ENCODE data around the gene MAP7. TPM values are rescaled to one million over a fixed set of nuclear protein-coding genes. Genes with fewer than 3 reads are reported as not detected.

MAP7 gene
- total and polyA plus RNA-seq, 2 of the 13 experiments (the other 11 are each of a cell fraction or from before 2014, with no cell fraction given) = 0.04 TPM; not detected in 1

GRCh38 chr6:136411453-136412354, 138.5 kb downstream of the MAP7 start:
- Histone ChIP-seq H3K4me2 (ENCODE audit: low read depth, low read length) (no peak overlapping the region), H3K4me3 (replicated peaks in 1 of 3; ENCODE audit: insufficient read depth in 1 of 3, low read depth in 2 of 3, low read length in 3 of 3) (no peak overlapping the region), H3K9ac (ENCODE audit: insufficient read depth, low read depth, low read length) (no peak overlapping the region), H3K4me1 (ENCODE audit: insufficient read depth, low read length) (no peaks in the 10 kb centered on the region), H3K27me3 (ENCODE audit: control insufficient read depth in 1 of 2, insufficient read depth in 2 of 2, low read length in 2 of 2) (no peaks in the 10 kb centered on the region), H3K9me3 (ENCODE audit: low read length) (no peaks in the 10 kb centered on the region), H3K36me3 (replicated peaks in 1 of 2; ENCODE audit: control insufficient read depth in 1 of 2, insufficient read depth in 2 of 2, low read length in 2 of 2) (no peaks in the 10 kb centered on the region), H2AFZ (ENCODE audit: low read length) (no peak overlapping the region), H3K79me2 (ENCODE audit: insufficient read depth, low read length) (no peaks in the 10 kb centered on the region), H4K20me1 (ENCODE audit: insufficient read depth, low read length) (no peaks in the 10 kb centered on the region), H3K27ac (ENCODE audit: extremely low read length, insufficient read depth, low read length) (no peak overlapping the region)
- ATAC-seq (no peak), DNase-seq (ENCODE audit: low spot score) (no peak), FAIRE-seq (no peak)
- CTCF ChIA-PET (ENCODE audit: low intra/inter-chr PET ratio, low total read pairs) = no interaction called here
- 40% methylated on average over 17 of the region's 17 CpGs for WGBS (ENCODE audit: low lambda C conversion rate)
- TF ChIP-seq ATF7 (IDR thresholded peaks at IDR 0.05) = peak; percentile 89
- no peak for TF ChIP-seq ATF7 (CRISPR knock-in tag; IDR thresholded peaks at IDR 0.05)
- peak; percentile 69 for TF ChIP-seq CREB1 (IDR thresholded peaks at IDR 0.05)
- TF ChIP-seq CREB1 (CRISPR knock-in tag; IDR thresholded peaks at IDR 0.05) = no peak
- TF ChIP-seq PCBP1 (IDR thresholded peaks at IDR 0.05; ENCODE audit: borderline replicate concordance, low read depth, low read length) = no peak
- TF ChIP-seq TAF15 (IDR thresholded peaks at IDR 0.05; ENCODE audit: low read depth, low read length, poor library complexity, severe bottlenecking) = no peak
- BruUV-seq (replicated peaks) = no TSS peak
- intact Hi-C loops (cut with micrococcal nuclease; ENCODE audit: unreplicated experiment) = no loop called here
- in situ Hi-C loops (cut with HindIII; ENCODE audit: extremely low pct_ligation_motif_present, low pct_unique_long_range_greater_than_20kb) = no loop called here
- POLR2A ChIA-PET = no interaction called here

GRCh38 chr6:136411025-136411325, 139.2 kb downstream of the MAP7 start:
- no TSS peak for BruUV-seq (replicated peaks)
- ChIA-PET CTCF (ENCODE audit: low intra/inter-chr PET ratio, low total read pairs) (no interaction called here), POLR2A (no interaction called here)
- Histone ChIP-seq H3K9ac (ENCODE audit: insufficient read depth, low read depth, low read length) (no peak overlapping the region), H3K79me2 (ENCODE audit: insufficient read depth, low read length) (no peaks in the 10 kb centered on the region), H3K27ac (ENCODE audit: extremely low read length, insufficient read depth, low read length) (no peak overlapping the region), H3K4me3 (replicated peaks in 1 of 3; ENCODE audit: insufficient read depth in 1 of 3, low read depth in 2 of 3, low read length in 3 of 3) (no peak overlapping the region), H2AFZ (ENCODE audit: low read length) (no peak overlapping the region), H3K36me3 (replicated peaks in 1 of 2; ENCODE audit: control insufficient read depth in 1 of 2, insufficient read depth in 2 of 2, low read length in 2 of 2) (no peaks in the 10 kb centered on the region), H3K4me2 (ENCODE audit: low read depth, low read length) (no peak overlapping the region), H3K4me1 (ENCODE audit: insufficient read depth, low read length) (no peaks in the 10 kb centered on the region), H3K9me3 (ENCODE audit: low read length) (no peaks in the 10 kb centered on the region), H3K27me3 (ENCODE audit: control insufficient read depth in 1 of 2, insufficient read depth in 2 of 2, low read length in 2 of 2) (no peaks in the 10 kb centered on the region), H4K20me1 (ENCODE audit: insufficient read depth, low read length) (no peaks in the 10 kb centered on the region)
- WGBS (ENCODE audit: low lambda C conversion rate) = 0% methylated on average over 1 of the region's 1 CpG
- in situ Hi-C loops (cut with HindIII; ENCODE audit: extremely low pct_ligation_motif_present, low pct_unique_long_range_greater_than_20kb) = no loop called here
- ATAC-seq (no peak), FAIRE-seq (no peak), DNase-seq (ENCODE audit: low spot score) (no peak)
- intact Hi-C loops (cut with micrococcal nuclease; ENCODE audit: unreplicated experiment) = no loop called here
- TF ChIP-seq TARDBP (CRISPR knock-in tag; IDR thresholded peaks at IDR 0.05) (no peak), HNRNPL (IDR thresholded peaks at IDR 0.05; ENCODE audit: low read depth, low read length) (no peak), RELA (CRISPR knock-in tag; IDR thresholded peaks at IDR 0.05) (no peak), ZNF362 (CRISPR knock-in tag; IDR thresholded peaks at IDR 0.05; ENCODE audit: borderline replicate concordance) (no peak), KAT7 (CRISPR knock-in tag; IDR thresholded peaks at IDR 0.05; ENCODE audit: borderline replicate concordance) (no peak), IRF9 (CRISPR knock-in tag; IDR thresholded peaks at IDR 0.05; ENCODE audit: borderline replicate concordance) (no peak), ATF5 (CRISPR knock-in tag; IDR thresholded peaks at IDR 0.05; ENCODE audit: low read depth) (no peak), ZSCAN22 (CRISPR knock-in tag; IDR thresholded peaks at IDR 0.05) (no peak), MAFK (conservative IDR thresholded peaks at IDR 0.05 in 1 of 2, IDR thresholded peaks at IDR 0.05 in 1 of 2; ENCODE audit: low read length in 2 of 2) (no peak), POLR2G (IDR thresholded peaks at IDR 0.05; ENCODE audit: low read depth, low read length) (no peak), SP4 (CRISPR knock-in tag; IDR thresholded peaks at IDR 0.05) (no peak)

Measured in HepG2 (cell line).